Hematopoietic multipotent progenitor cell (in vitro differentiated cells): ENCODE results near the gene SLC41A2. TPM values are rescaled to one million over a fixed set of nuclear protein-coding genes. Genes with fewer than 3 reads are reported as not detected.
"Not testable (repeated sequence)": the region's sequence is repeated elsewhere in the genome, so short reads cannot be mapped to it uniquely, and the experiment has no call there.

Experiments used
- DNase-seq, 3 donors: peaks; one replicate each; pipeline ENCODE4 v3.0.0-alpha.2; 2011 to 2015; ENCODE audit warnings: low read depth in 2 of 3, low spot score in 2 of 3
- total RNA-seq: library from RNA; depleted of rRNA; stranded (reverse); fragments of >200 nt; gene quantifications from one replicate; pipeline ENCODE4 v1.2.3, GENCODE V29; 2012

The SLC41A2 gene
- 1.1 TPM for total RNA-seq

- DNase-seq, result peak; percentile 61 to 83 (median 82)
Measured at GRCh38 chr12:104958001-104958804, at the start of gene SLC41A2. Gene SLC41A2 (minus strand): TSS chr12:104958290. CDS start chr12:104928527, 29,763 bp downstream.

- no peak for DNase-seq
Measured at GRCh38 chr12:105001476-105001875, 43.4 kb upstream of the SLC41A2 start.

GRCh38 chr12:104999347-104999685 is 41.2 kb upstream of the SLC41A2 start:
- DNase-seq, result no peak

GRCh38 chr12:104998423-104999346 is 40.6 kb upstream of the SLC41A2 start:
- DNase-seq, result no peak

- no peak for DNase-seq
Measured at GRCh38 chr12:104997541-104997940, 39.5 kb upstream of the SLC41A2 start.

GRCh38 chr12:104994336-104994735 is 36.2 kb upstream of the SLC41A2 start:
- no peak for DNase-seq

GRCh38 chr12:104991565-104992128 is 33.6 kb upstream of the SLC41A2 start:
- DNase-seq, result no peak

- DNase-seq, result no peak
Measured at GRCh38 chr12:104990950-104991349, 32.9 kb upstream of the SLC41A2 start.

- peak; percentile 60 to 79 (median 78) for DNase-seq
Measured at GRCh38 chr12:104986022-104986941, 28.2 kb upstream of the SLC41A2 start, which contains the start of gene NOPCHAP1. Gene NOPCHAP1 (plus strand): TSS chr12:104986316. CDS start chr12:104986353, 37 bp downstream.

- no peak for DNase-seq
Measured at GRCh38 chr12:104985206-104985605, 27.1 kb upstream of the SLC41A2 start.

GRCh38 chr12:104977688-104978087 is 19.6 kb upstream of the SLC41A2 start:
- DNase-seq, result not testable (repeated sequence)

GRCh38 chr12:104976703-104977102 is 18.6 kb upstream of the SLC41A2 start:
- DNase-seq, result no peak

- no peak for DNase-seq
Measured at GRCh38 chr12:104975587-104976343, 17.7 kb upstream of the SLC41A2 start.

GRCh38 chr12:104974626-104975290 is 16.7 kb upstream of the SLC41A2 start:
- peak in 1 of 3 donors; percentile 8 for DNase-seq

GRCh38 chr12:104973250-104973649 is 15.2 kb upstream of the SLC41A2 start:
- DNase-seq, result no peak

GRCh38 chr12:104971306-104971705 is 13.2 kb upstream of the SLC41A2 start:
- DNase-seq, result no peak

GRCh38 chr12:104969343-104969742 is 11.3 kb upstream of the SLC41A2 start:
- DNase-seq, result no peak

GRCh38 chr12:104966677-104967076 is 8.6 kb upstream of the SLC41A2 start:
- DNase-seq, result no peak

GRCh38 chr12:104964856-104965205 is 6.7 kb upstream of the SLC41A2 start:
- no peak for DNase-seq
